GM19193 (cell line): ENCODE measurements around the gene DGCR6L.

Experiments used
- POLR2A ChIP-seq: IDR thresholded peaks from 4 replicates; pipeline ENCODE4 v1.6.1; 2011; ENCODE audit not compliant: insufficient read depth, insufficient read length; ENCODE audit errors: extremely low read depth

The DGCR6L gene

GRCh38 chr22:20283674-20284066 is 36.2 kb downstream of the DGCR6L start:
- TF ChIP-seq POLR2A: no peak

- TF ChIP-seq POLR2A: no peak
These were observed 36.8 kb downstream of the DGCR6L start for GRCh38 chr22:20282901-20283673.

- TF ChIP-seq POLR2A: no peak
These were observed 38.0 kb downstream of the DGCR6L start for GRCh38 chr22:20281891-20282290.

DNA sequence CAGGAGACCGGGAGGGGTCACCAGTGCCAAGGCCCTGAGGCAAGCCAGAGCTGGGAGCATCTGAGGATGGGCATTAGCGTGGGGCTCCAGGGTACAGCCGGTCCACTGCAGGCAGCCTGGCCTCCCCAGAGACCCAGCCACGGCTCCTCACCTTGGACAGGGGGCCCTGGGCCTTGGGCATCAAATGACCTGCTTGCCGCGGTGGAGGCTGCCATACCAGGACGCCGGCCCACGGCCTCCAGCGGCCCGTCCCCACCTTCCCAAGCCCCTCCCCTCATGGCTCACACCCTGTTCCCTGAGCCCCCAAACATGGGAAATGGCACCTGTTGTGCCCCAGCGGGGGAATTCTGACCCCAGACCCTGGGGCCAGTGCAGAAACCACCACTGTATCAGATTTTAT is 39.0 kb downstream of the DGCR6L start:
- TF ChIP-seq POLR2A: no peak

- no peak for TF ChIP-seq POLR2A
These were observed 40.2 kb downstream of the DGCR6L start for GRCh38 chr22:20279662-20280134.

DNA sequence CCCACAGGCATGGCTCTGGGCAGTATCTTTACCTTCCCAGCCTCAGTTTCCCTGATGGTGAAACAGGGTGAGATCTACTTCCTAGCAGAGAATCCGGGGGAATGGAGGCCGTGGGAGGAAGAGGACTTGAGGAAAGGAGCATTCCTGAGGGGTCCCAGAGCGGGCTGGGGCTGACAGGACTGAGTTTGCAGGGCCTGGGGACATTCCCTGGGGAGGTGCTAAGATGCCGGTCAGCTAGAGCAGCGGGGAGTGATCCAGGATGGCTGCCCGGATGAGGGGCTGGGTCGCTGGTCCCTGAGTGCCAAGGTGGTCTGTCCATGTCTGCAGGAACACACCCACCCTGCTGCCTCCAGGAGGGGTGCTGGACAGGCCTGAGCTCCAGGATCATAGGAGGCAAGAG is 43.4 kb downstream of the DGCR6L start:
- no peak for TF ChIP-seq POLR2A

- TF ChIP-seq POLR2A: no peak
These were observed 44.0 kb downstream of the DGCR6L start for GRCh38 chr22:20275836-20276235.

GRCh38 chr22:20273758-20274181 is 46.1 kb downstream of the DGCR6L start:
- no peak for TF ChIP-seq POLR2A

- TF ChIP-seq POLR2A: no peak
These were observed 47.2 kb downstream of the DGCR6L start for GRCh38 chr22:20272700-20273099.

DNA sequence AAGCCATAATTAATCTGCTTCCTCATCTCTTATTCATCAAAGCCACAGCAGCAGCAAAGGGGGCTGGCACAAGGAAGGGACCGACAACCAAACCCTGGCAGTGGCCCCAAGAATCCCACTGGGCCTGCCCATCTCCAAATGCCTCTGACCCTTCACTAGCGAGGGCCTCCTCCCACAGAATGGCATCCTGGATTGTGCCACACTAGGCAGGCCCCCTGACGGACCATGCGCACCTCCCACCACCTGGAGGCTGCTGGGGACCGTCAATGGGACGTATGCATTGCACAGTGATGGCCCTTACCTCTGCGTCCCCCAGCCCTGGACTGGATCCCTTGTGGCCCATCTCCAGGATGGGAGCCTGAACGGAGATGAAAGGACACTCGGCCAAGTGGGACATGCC is 47.7 kb downstream of the DGCR6L start:
- TF ChIP-seq POLR2A: no peak

- no peak for TF ChIP-seq POLR2A
These were observed 48.5 kb downstream of the DGCR6L start for GRCh38 chr22:20271114-20271994.

- TF ChIP-seq POLR2A: no peak
These were observed 51.4 kb downstream of the DGCR6L start, which contains the start of gene RTN4R for GRCh38 chr22:20268279-20269012. RTN4R (minus strand) TSS chr22:20268318; CDS start chr22:20268092, 226 bp downstream.

DNA sequence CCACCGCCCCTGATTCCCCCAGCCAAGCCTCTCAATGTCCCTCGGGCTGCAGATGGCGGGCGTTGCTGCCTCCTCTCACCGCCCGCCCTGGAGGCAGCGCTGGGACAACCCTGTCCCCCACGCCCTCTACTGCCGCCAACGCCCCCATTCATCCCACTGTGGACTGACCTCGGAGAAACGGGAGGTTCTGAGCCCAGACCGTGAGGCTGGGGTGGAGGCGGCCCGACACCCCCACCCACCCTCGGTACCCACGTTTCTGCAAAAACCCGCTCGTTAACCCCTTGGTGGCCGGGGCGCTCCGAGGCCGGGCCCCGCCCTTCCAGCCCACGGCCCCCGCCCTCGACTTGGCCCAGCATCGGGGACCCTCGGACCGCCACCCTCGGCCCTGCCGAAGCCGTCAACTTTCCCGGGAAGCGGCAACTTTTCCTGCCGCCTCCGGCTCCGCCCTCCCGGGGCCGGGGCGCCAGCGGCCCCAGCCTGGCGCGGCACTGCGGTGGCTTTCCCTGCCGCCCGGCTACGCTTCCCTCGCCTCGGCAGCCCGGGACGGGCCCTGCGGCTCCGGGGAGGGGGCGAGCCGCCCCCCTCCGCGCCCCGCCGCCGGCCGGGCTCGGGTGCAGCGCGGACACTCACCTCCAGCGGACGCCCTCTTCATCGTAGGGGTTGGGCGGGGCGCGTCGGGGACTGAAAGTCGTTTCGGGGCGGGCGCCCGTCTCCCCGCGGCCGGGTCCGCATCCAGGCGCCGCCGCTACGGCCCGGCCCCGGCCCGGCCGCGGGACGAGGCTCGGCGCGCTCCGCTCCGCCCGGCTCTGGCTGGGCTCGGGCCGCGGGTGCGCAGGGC is 52.2 kb downstream of the DGCR6L start:
- no peak for TF ChIP-seq POLR2A
